NCI-H524 (cell line): ENCODE results near the gene PARP1.
A peak's percentile ranks its signal among the peaks of the same experiment; 100 is the strongest.

Experiments
- DNase-seq, 2 experiments: peaks; one replicate each; lab custom pipeline; 2025; lab: John Stamatoyannopoulos, UW

Gene PARP1

GRCh38 chr1:226376300-226376699 is 31.6 kb downstream of the PARP1 start:
- DNase-seq, result no peak

- DNase-seq, result no peak
Observed at GRCh38 chr1:226373376-226373775, 34.5 kb downstream of the PARP1 start.

- DNase-seq, result no peak
Observed at GRCh38 chr1:226372885-226373284, 35.0 kb downstream of the PARP1 start.

GRCh38 chr1:226371866-226372490 is 35.9 kb downstream of the PARP1 start:
- no peak for DNase-seq

GRCh38 chr1:226371027-226371694 is 36.7 kb downstream of the PARP1 start:
- DNase-seq, result no peak

- no peak for DNase-seq
Observed at GRCh38 chr1:226370144-226370923, 37.6 kb downstream of the PARP1 start.

GRCh38 chr1:226369110-226369509 is 38.8 kb downstream of the PARP1 start:
- DNase-seq, result no peak

GRCh38 chr1:226366290-226366689 is 41.6 kb downstream of the PARP1 start:
- no peak for DNase-seq

- DNase-seq, result no peak
Observed at GRCh38 chr1:226365831-226366231, 42.1 kb downstream of the PARP1 start.

GRCh38 chr1:226364901-226365565 is 42.9 kb downstream of the PARP1 start:
- no peak for DNase-seq

- DNase-seq, result no peak
Observed at GRCh38 chr1:226364514-226364899, 43.4 kb downstream of the PARP1 start.

- DNase-seq, result no peak
Observed at GRCh38 chr1:226363801-226364513, 43.9 kb downstream of the PARP1 start.

- DNase-seq, result no peak
Observed at GRCh38 chr1:226362891-226363447, 44.9 kb downstream of the PARP1 start.

- DNase-seq, result no peak
Observed at GRCh38 chr1:226362361-226362760, 45.5 kb downstream of the PARP1 start.

GRCh38 chr1:226360106-226360746 is 47.7 kb downstream of the PARP1 start:
- no peak for DNase-seq

GRCh38 chr1:226357416-226357815 is 50.5 kb downstream of the PARP1 start:
- no peak for DNase-seq

- DNase-seq, result peak; percentile 88 to 93
Observed at GRCh38 chr1:226355669-226356551, 52.0 kb downstream of the PARP1 start.

GRCh38 chr1:226355016-226355415 is 52.9 kb downstream of the PARP1 start:
- DNase-seq, result no peak

GRCh38 chr1:226353698-226354525 is 54.0 kb downstream of the PARP1 start:
- no peak for DNase-seq
